Nephron progenitor cell (in vitro differentiated cells): Measurements from ENCODE around the gene TEK.
"Not testable (repeated sequence)": the region's sequence is repeated elsewhere in the genome, so short reads cannot be mapped to it uniquely, and the experiment has no call there.

Source experiments
- DNase-seq: peaks from one replicate; pipeline ENCODE4 v3.0.0; 2021
- H3K27ac Mint-ChIP-seq: 2 replicates; pipeline ENCODE4 v1.8.0; 2021; ENCODE audit warnings: mild to moderate bottlenecking, moderate library complexity, mixed read lengths
- H3K27me3 Mint-ChIP-seq: 2 replicates; pipeline ENCODE4 v1.8.0; 2021; ENCODE audit warnings: mild to moderate bottlenecking, low read depth, mixed read lengths; ENCODE audit not compliant: poor library complexity
- H3K36me3 Mint-ChIP-seq: 2 replicates; pipeline ENCODE4 v1.8.0; 2021; ENCODE audit warnings: low read depth, mixed read lengths
- H3K4me1 Mint-ChIP-seq: 2 replicates; pipeline ENCODE4 v1.8.0; 2021; ENCODE audit warnings: mixed read lengths
- H3K4me3 Mint-ChIP-seq: 2 replicates; pipeline ENCODE4 v1.8.0; 2021; ENCODE audit warnings: mild to moderate bottlenecking, moderate library complexity, mixed read lengths
- H3K9me3 Mint-ChIP-seq: 2 replicates; pipeline ENCODE4 v1.8.0; 2021; ENCODE audit warnings: mild to moderate bottlenecking, moderate library complexity, mixed read lengths
- TF ChIP-seq, protein P1 (sequence below): fragments of 200-600 bp; sonication (generic); IDR thresholded peaks from 2 replicates; pipeline ENCODE4 v1.5.0; 2021; ENCODE audit warnings: antibody characterized with exemption

Gene TEK

DNA sequence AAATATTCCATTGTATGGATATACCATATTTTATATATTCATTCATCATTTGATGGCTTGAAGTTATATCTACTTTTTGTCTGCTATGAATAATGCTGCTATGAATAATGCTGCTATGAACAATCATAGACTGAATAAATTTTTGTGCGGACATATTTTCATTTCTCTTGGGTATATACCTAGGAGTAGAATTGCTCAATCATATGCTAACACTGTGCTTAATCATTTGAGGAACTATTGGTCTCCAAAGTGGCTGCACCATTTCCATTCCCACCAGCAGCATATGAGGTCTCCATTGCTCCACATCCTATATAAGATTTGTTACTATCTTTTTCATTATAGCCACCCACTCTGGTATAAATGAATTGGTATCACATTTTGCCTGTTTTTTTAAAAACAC, 18.3 kb upstream of the TEK start:
- DNase-seq, result no peak
- no peak overlapping the region for H3K27ac Mint-ChIP-seq
- no peak overlapping the region for H3K4me3 Mint-ChIP-seq
- H3K27me3 Mint-ChIP-seq, result peaks cover 4% of the 10 kb centered on the region
- TF ChIP-seq, protein P1, sequence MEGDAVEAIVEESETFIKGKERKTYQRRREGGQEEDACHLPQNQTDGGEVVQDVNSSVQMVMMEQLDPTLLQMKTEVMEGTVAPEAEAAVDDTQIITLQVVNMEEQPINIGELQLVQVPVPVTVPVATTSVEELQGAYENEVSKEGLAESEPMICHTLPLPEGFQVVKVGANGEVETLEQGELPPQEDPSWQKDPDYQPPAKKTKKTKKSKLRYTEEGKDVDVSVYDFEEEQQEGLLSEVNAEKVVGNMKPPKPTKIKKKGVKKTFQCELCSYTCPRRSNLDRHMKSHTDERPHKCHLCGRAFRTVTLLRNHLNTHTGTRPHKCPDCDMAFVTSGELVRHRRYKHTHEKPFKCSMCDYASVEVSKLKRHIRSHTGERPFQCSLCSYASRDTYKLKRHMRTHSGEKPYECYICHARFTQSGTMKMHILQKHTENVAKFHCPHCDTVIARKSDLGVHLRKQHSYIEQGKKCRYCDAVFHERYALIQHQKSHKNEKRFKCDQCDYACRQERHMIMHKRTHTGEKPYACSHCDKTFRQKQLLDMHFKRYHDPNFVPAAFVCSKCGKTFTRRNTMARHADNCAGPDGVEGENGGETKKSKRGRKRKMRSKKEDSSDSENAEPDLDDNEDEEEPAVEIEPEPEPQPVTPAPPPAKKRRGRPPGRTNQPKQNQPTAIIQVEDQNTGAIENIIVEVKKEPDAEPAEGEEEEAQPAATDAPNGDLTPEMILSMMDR, result no peak
- H3K9me3 Mint-ChIP-seq, result no peaks in the 10 kb centered on the region
- no peaks in the 10 kb centered on the region for H3K36me3 Mint-ChIP-seq
- H3K4me1 Mint-ChIP-seq, result peaks cover 7% of the 10 kb centered on the region

DNA sequence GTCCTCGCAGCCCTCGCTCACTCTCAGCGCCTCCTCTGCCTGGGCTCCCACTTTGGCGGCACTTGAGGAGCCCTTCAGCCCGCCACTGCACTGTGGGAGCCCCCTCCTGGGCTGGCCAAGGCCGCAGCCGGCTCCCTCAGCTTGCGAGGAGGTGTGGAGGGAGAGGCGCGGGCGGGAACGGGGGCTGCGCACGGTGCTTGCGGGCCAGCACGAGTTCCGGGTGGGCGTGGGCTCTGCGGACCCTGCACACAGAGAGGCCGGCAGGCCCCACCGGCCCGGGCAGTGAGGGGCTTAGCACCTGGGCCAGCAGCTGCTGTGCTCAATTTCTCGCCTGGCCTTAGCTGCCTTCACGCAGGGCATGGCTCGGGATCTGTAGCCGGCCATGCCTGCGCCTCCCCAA, 16.5 kb upstream of the TEK start:
- not testable (repeated sequence) for H3K27ac Mint-ChIP-seq, H3K36me3 Mint-ChIP-seq, H3K9me3 Mint-ChIP-seq, H3K4me1 Mint-ChIP-seq, H3K27me3 Mint-ChIP-seq, H3K4me3 Mint-ChIP-seq, DNase-seq

DNA sequence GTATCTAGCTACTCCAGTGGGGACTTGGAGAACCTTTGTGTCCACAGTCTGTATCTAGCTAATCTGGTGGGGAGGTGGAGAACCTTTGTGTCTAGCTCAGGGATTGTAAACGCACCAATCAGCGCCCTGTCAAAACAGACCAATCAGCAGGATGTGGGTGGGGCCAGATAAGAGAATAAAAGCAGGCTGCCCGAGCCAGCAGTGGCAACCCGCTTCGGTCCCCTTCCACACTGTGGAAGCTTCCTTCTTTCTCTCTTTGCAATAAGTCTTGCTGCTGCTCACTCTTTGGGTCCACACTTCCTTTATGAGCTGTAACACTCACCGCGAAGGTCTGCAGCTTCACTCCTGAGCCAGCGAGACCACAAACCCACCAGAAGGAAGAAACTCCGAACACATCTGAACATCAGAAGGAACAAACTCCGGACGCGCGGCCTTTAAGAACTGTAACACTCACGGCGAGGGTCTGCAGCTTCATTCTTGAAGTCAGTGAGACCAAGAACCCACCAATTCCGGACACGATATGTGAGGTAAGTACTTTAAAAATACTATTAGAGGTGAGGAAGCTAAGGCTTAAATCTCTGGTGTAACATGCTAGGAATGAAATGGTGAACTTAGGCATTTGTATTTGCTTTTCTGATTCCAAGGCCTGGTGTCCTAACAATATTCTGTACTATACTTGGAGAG, 15.5 kb upstream of the TEK start:
- not testable (repeated sequence) for H3K27ac Mint-ChIP-seq, H3K27me3 Mint-ChIP-seq, H3K4me1 Mint-ChIP-seq, H3K36me3 Mint-ChIP-seq, H3K4me3 Mint-ChIP-seq, DNase-seq, H3K9me3 Mint-ChIP-seq

DNA sequence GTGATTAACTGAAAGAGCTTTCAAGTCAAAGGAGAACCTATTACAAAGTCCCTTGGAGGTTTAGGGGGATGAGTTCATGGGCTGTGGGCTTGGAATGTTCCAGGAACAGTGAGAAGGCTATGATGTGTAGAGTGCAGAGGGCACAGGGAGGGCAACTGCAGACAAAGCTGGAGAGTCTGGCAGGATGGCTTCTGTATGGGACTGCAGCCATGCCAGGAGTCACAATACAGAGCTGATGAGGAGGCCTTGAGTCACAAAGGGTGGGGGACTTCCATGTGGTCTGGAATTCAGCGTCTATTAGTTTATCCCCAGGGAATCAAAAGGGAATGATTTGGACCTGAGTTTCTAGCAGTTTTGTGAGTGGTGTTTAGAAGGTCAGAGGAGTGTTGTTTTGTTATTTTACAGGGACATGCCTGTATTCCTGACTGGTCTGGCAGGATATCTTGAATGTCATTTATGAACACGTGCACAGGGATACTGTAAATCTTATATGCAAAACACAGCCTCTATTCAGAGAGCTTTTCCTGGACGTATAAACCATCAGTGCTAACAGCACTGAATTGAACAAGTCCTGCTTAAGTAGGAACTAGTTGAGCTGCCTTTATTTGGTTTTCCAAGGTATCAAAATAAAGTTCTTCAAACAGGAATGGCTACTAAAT, 14.3 kb upstream of the TEK start:
- Mint-ChIP-seq H3K36me3 (no peaks in the 10 kb centered on the region), H3K9me3 (no peaks in the 10 kb centered on the region), H3K27ac (peak overlapping the region; percentile 18), H3K4me1 (no peaks in the 10 kb centered on the region), H3K27me3 (no peaks in the 10 kb centered on the region), H3K4me3 (no peak overlapping the region)
- no peak for DNase-seq
- TF ChIP-seq, protein P1, result no peak

DNA sequence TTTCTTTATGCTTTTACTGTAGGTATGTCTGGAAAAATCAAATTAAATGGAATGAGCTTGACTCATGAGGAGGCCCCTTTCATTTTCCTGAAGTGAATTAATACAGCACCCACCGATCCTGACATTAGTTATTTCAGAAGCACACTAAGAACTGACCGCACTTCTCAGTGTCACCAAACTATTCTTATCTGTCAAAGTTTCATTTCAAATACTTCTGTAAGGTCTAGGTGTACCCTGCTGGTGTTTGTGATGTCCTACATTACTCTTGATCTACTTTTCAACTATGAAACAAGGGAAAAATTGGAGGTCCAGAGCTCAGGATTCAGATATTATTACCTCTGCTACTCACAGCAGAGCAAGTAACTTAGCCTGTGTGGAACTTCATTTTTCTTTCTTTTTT, 1.8 kb upstream of the TEK start:
- Mint-ChIP-seq H3K9me3 (no peaks in the 10 kb centered on the region), H3K27ac (no peak overlapping the region), H3K36me3 (no peaks in the 10 kb centered on the region), H3K4me1 (peaks cover 18% of the 10 kb centered on the region), H3K27me3 (no peaks in the 10 kb centered on the region), H3K4me3 (no peak overlapping the region)
- no peak for DNase-seq
- TF ChIP-seq, protein P1, result no peak

DNA sequence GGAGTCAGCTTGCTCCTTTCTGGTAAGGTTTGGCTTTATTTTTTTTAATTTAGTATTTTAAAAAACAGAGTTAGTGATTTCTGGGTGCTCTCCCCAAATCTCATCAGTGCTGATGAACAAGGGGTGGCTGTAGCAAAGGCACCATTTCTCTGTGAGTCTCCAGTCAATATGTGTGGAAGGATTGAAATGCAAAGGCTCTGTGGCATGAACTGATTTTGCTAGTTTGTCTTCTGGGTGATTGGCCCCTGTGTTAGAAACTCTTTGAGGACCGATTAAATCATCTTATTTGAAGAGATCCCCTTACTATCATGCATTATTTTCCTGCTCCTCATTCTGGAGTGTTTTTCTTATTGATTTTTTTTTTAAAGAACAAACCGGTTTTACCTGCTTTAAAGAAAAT, 596 bp downstream of the TEK start:
- Mint-ChIP-seq H3K27me3 (no peaks in the 10 kb centered on the region), H3K9me3 (no peaks in the 10 kb centered on the region), H3K4me1 (peaks cover 18% of the 10 kb centered on the region), H3K4me3 (peak overlapping the region; percentile 76), H3K27ac (no peak overlapping the region), H3K36me3 (no peaks in the 10 kb centered on the region)
- TF ChIP-seq, protein P1, result no peak
- DNase-seq, result no peak

DNA sequence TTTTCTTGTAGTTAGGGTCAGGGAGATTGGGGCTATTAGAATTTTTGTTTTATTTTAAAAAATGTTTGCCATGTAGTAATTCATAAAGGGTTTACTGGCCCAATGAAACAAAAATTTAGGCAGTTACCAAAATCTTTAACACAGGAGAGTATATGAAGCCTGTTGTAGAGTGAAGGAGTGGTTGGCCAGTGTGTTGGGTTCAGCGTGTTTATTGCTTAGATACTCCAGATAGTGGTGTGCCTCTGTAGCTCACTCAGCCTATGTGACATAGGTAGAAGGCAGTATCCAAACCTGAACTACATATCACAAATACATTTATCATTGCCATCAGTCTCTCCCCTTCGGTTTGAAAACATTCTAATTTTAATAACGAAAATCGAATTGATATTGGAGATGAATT, 1.2 kb downstream of the TEK start:
- TF ChIP-seq, protein P1, result no peak
- Mint-ChIP-seq H3K27me3 (no peaks in the 10 kb centered on the region), H3K4me3 (peak overlapping the region; percentile 76), H3K9me3 (no peaks in the 10 kb centered on the region), H3K36me3 (no peaks in the 10 kb centered on the region), H3K4me1 (peaks cover 18% of the 10 kb centered on the region), H3K27ac (no peak overlapping the region)
- no peak for DNase-seq
